Measurements from ENCODE around the gene PPP1R15A. TPM values are rescaled to one million over a fixed set of nuclear protein-coding genes. Genes with fewer than 3 reads are reported as not detected.
A peak's percentile ranks its signal among the peaks of the same experiment; 100 is the strongest.

The PPP1R15A gene
- total RNA-seq: 76.4 TPM
- long read RNA-seq, transcript PPP1R15A-201 (3 exons, 2,378 nt): major isoform, 407 of 459 reads
- long read RNA-seq, partial matches to known transcripts: 43 of 459 reads
- long read RNA-seq, other reads (novel, unspliced or antisense): 6 of 459 reads

DNA sequence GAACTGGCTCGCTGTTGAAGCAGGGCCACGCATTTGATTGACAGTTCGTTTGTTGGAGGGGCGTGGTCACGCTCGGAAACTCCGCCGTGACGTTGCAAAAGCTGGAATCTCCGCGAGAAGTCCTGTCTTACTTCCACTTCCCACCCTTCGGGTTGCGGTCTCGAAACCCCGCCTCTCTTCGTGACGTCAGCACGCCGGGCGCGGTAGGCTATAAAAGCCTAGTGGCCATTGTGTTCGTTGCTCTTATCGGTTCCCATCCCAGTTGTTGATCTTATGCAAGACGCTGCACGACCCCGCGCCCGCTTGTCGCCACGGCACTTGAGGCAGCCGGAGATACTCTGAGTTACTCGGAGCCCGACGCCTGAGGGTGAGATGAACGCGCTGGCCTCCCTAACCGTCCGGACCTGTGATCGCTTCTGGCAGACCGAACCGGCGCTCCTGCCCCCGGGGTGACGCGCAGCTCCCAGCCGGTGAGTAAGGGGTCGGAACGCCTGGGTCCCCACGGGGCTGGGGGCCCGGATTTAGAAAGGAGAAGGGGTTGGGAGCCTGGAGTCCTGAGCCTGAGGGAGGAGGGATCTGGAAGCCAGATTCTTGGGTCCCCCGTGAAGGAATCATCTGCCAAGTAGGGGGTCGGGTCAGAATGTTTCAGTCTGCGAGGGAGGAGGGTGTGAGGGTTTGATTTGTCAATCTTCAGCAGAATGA is at the start of gene PPP1R15A:
Gene PPP1R15A, plus strand, starts transcription at position 240 of the 702 bp plus-strand sequence. CDS start 813 bp downstream, outside the sequence.
- TF ChIP-seq CTCF (IDR thresholded peaks at IDR 0.05; ENCODE audit: borderline replicate concordance): peak; percentile 37
- peak; percentile 98 for DNase-seq
- H3K27me3 ChIP-seq (ENCODE audit: low read depth): no peaks in the 10 kb centered on the region
- peaks cover 43% of the 10 kb centered on the region for H3K36me3 ChIP-seq
- H3K4me1 ChIP-seq: peaks cover 73% of the 10 kb centered on the region
- H3K4me3 ChIP-seq: peak within 1 kb of the TSS; percentile 98
- H3K27ac ChIP-seq (replicated peaks): peak within 1 kb of the TSS; percentile 100
- intact Hi-C loops (cut with micrococcal nuclease): no loop called here
- H3K9me3 ChIP-seq (replicated peaks): no peaks in the 10 kb centered on the region

GRCh38 chr19:48822514-48822913 is 49.7 kb upstream of the PPP1R15A start:
- Histone ChIP-seq H3K4me3 (no peak overlapping the region), H3K36me3 (no peaks in the 10 kb centered on the region), H3K9me3 (replicated peaks) (no peaks in the 10 kb centered on the region), H3K4me1 (peaks cover 15% of the 10 kb centered on the region), H3K27ac (replicated peaks) (no peak overlapping the region), H3K27me3 (ENCODE audit: low read depth) (no peaks in the 10 kb centered on the region)
- no peak for DNase-seq
- no peak for TF ChIP-seq CTCF (IDR thresholded peaks at IDR 0.05; ENCODE audit: borderline replicate concordance)
- intact Hi-C loops (cut with micrococcal nuclease): no loop called here

DNA sequence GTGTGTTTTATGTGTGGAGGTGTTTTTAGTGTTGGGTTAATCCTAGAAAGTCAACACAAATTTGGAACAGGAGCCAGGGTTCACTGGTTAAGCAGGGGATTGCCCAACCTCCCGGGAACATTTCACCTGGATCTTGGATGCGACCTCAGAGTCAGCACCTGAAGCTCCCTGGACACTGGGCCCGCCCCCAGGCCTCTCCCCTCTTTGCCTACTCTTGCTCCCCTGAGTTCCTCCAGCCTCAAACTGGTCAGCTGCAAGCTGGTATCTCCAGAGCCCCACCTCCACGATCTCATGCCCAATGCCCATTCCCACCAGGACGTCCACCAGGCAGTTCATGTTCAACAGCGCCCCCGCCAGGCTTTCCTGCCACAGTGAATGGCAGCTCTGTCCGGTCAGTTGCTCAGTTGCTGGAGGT is 45.6 kb upstream of the PPP1R15A start:
- no peak for DNase-seq
- no peak for TF ChIP-seq CTCF (IDR thresholded peaks at IDR 0.05; ENCODE audit: borderline replicate concordance)
- peaks cover 2% of the 10 kb centered on the region for H3K36me3 ChIP-seq
- no peaks in the 10 kb centered on the region for H3K4me1 ChIP-seq
- H3K27ac ChIP-seq (replicated peaks): no peak overlapping the region
- intact Hi-C loops (cut with micrococcal nuclease): no loop called here
- no peak overlapping the region for H3K4me3 ChIP-seq
- H3K27me3 ChIP-seq (ENCODE audit: low read depth): no peaks in the 10 kb centered on the region
- no peaks in the 10 kb centered on the region for H3K9me3 ChIP-seq (replicated peaks)

GRCh38 chr19:48830088-48830487 is 42.1 kb upstream of the PPP1R15A start:
- H3K27ac ChIP-seq (replicated peaks): no peak overlapping the region
- no peaks in the 10 kb centered on the region for H3K4me1 ChIP-seq
- no peak for TF ChIP-seq CTCF (IDR thresholded peaks at IDR 0.05; ENCODE audit: borderline replicate concordance)
- H3K9me3 ChIP-seq (replicated peaks): no peaks in the 10 kb centered on the region
- no peaks in the 10 kb centered on the region for H3K27me3 ChIP-seq (ENCODE audit: low read depth)
- H3K4me3 ChIP-seq: no peak overlapping the region
- DNase-seq: no peak
- H3K36me3 ChIP-seq: peaks cover 9% of the 10 kb centered on the region
- intact Hi-C loops (cut with micrococcal nuclease): no loop called here

- intact Hi-C loops (cut with micrococcal nuclease): no loop called here
Observed at GRCh38 chr19:48830965-48831364, 41.3 kb upstream of the PPP1R15A start.

More at GRCh38 chr19:48830965-48831364, 41.3 kb upstream of the PPP1R15A start:
- Histone ChIP-seq H3K27ac (replicated peaks) (no peak overlapping the region), H3K36me3 (peaks cover 9% of the 10 kb centered on the region), H3K4me1 (peaks cover 5% of the 10 kb centered on the region), H3K9me3 (replicated peaks) (no peaks in the 10 kb centered on the region), H3K4me3 (no peak overlapping the region), H3K27me3 (ENCODE audit: low read depth) (no peaks in the 10 kb centered on the region)
- no peak for DNase-seq
- no peak for TF ChIP-seq CTCF (IDR thresholded peaks at IDR 0.05; ENCODE audit: borderline replicate concordance)
